Measurements from ENCODE around the gene DMWD.

GRCh38 chr19:45767410-45767880 lies 25.2 kb downstream of the DMWD start:
- TF ChIP-seq CTCF (conservative IDR thresholded peaks at IDR 0.05; ENCODE audit: low read depth, low read length) (no peak), EZH2phosphoT487 (IDR thresholded peaks at IDR 0.05; ENCODE audit: borderline replicate concordance, low read length) (no peak), EZH2 (IDR thresholded peaks at IDR 0.05; ENCODE audit: low read length, unreplicated experiment) (no peak)
